C4-2B (cell line): ENCODE data around the gene UBE2V1.

ENCODE experiments used
- H3K27ac ChIP-seq: fragments of 450-650 bp; 2 replicates; pipeline ENCODE4 v1.5.1; 2017
- ZFX ChIP-seq: fragments of 450-650 bp; IDR thresholded peaks from 2 replicates; pipeline ENCODE4 v1.6.1; 2017
- TF ChIP-seq, protein P1 (sequence below): fragments of 450-650 bp; conservative IDR thresholded peaks from 2 replicates; pipeline ENCODE4 v1.5.1; 2017; ENCODE audit warnings: mild to moderate bottlenecking

UBE2V1 gene

DNA sequence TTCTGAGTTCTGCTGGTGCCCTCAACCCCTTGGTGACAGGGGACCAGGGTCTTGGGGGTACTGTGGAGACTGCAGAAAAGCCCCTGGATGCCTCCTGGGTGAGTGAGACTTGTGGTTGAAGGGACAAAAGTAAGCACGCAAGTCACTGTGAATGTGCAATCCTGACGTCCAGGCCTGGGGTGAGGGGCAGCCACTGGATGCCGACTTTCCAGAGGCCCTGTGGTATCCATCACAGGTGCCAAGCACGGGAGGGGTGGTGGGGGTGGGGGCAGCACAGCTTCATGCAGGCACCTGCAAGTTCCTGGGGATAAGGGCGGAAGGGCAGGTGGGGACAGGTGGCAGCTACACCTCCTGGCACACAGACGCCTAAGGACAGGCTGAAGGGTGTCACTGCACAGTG, 20.1 kb upstream of the UBE2V1 start:
- no peak overlapping the region for H3K27ac ChIP-seq
- TF ChIP-seq, protein P1, sequence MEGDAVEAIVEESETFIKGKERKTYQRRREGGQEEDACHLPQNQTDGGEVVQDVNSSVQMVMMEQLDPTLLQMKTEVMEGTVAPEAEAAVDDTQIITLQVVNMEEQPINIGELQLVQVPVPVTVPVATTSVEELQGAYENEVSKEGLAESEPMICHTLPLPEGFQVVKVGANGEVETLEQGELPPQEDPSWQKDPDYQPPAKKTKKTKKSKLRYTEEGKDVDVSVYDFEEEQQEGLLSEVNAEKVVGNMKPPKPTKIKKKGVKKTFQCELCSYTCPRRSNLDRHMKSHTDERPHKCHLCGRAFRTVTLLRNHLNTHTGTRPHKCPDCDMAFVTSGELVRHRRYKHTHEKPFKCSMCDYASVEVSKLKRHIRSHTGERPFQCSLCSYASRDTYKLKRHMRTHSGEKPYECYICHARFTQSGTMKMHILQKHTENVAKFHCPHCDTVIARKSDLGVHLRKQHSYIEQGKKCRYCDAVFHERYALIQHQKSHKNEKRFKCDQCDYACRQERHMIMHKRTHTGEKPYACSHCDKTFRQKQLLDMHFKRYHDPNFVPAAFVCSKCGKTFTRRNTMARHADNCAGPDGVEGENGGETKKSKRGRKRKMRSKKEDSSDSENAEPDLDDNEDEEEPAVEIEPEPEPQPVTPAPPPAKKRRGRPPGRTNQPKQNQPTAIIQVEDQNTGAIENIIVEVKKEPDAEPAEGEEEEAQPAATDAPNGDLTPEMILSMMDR, result no peak
- TF ChIP-seq ZFX, result no peak

- H3K27ac ChIP-seq, result no peak overlapping the region
- TF ChIP-seq, protein P1, result no peak
- TF ChIP-seq ZFX, result no peak
These were observed 18.0 kb upstream of the UBE2V1 start for GRCh38 chr20:50130995-50131394.

- TF ChIP-seq, protein P1, result no peak
- no peak for TF ChIP-seq ZFX
- no peak overlapping the region for H3K27ac ChIP-seq
These were observed 17.4 kb upstream of the UBE2V1 start for GRCh38 chr20:50130356-50130723.

- H3K27ac ChIP-seq, result no peak overlapping the region
- no peak for TF ChIP-seq ZFX
- TF ChIP-seq, protein P1, result no peak
These were observed 16.9 kb upstream of the UBE2V1 start for GRCh38 chr20:50129662-50130355.

- H3K27ac ChIP-seq, result no peak overlapping the region
- TF ChIP-seq, protein P1, result no peak
- TF ChIP-seq ZFX, result no peak
These were observed 15.6 kb upstream of the UBE2V1 start for GRCh38 chr20:50128520-50128905.

DNA sequence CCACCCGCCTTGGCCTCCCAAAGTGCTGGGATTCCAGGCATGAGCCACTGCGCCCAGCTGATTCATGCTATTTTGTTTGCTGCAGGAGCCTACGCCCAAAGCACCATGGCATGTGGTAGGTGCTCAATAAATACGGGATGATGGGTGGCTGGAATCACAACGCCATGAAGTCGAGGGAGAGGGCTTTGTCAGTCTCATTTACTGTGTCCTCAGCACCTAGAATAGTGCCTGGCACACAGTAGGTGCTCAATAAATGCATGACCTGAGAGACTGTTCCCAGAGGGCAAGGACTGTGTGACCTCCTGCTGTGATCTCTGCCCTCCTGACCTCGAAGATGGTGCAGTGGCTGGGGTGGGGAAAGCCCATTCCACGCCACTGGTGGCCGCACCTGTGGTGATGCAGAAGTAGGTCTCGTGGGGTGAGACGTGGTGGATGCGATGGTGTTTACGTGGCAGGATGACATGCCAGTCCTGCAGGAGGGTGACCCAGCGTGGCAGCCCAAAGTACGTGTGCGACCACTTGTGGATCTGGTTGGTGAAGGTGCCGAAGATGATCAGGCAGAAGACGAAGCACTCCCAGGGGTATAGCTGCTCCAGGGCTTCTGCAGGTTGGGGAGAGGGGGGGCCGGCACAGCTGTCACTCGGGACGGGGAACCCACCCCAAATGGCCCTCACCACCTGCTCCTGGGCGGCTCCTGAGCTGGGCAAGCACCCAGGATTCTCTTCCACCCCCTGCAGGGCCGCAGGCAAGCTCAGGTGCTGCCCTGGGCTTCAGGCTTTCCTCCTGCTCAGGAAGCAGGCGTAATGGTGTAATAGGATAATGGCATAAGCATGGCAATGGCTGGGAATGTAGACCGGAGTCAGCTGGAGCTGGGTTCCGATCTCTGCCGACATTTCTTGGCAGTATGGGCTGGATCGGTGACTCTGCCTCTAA, 14.9 kb upstream of the UBE2V1 start:
- no peak overlapping the region for H3K27ac ChIP-seq
- TF ChIP-seq ZFX, result no peak
- TF ChIP-seq, protein P1, result no peak

GRCh38 chr20:50126662-50127061, 13.7 kb upstream of the UBE2V1 start:
- no peak for TF ChIP-seq ZFX
- TF ChIP-seq, protein P1, result no peak
- H3K27ac ChIP-seq, result no peak overlapping the region
